Measurements from ENCODE around the gene ILF2. TPM values are rescaled to one million over a fixed set of nuclear protein-coding genes. Genes with fewer than 3 reads are reported as not detected.
"Not testable (repeated sequence)": the region's sequence is repeated elsewhere in the genome, so short reads cannot be mapped to it uniquely, and the experiment has no call there.

Gene ILF2
- total RNA-seq, 1 donor from 2014 or later, result 87.6 TPM

- DNase-seq (ENCODE audit: low spot score), result no peak
These were observed 21.5 kb downstream of the ILF2 start for GRCh38 chr1:153649137-153649862.

- DNase-seq (ENCODE audit: low spot score), result no peak
These were observed 22.7 kb downstream of the ILF2 start for GRCh38 chr1:153648000-153648643.

- DNase-seq (ENCODE audit: low spot score), result no peak
These were observed 23.5 kb downstream of the ILF2 start for GRCh38 chr1:153647346-153647714.

- DNase-seq (ENCODE audit: low spot score), result no peak
These were observed 24.0 kb downstream of the ILF2 start for GRCh38 chr1:153646672-153647345.

- DNase-seq (ENCODE audit: low spot score), result no peak
These were observed 27.0 kb downstream of the ILF2 start for GRCh38 chr1:153643816-153644215.

- DNase-seq (ENCODE audit: low spot score), result no peak
These were observed 27.7 kb downstream of the ILF2 start for GRCh38 chr1:153643100-153643499.

- DNase-seq (ENCODE audit: low spot score), result no peak
These were observed 28.6 kb downstream of the ILF2 start for GRCh38 chr1:153642161-153642560.

GRCh38 chr1:153640861-153641260, 29.9 kb downstream of the ILF2 start:
- no peak for DNase-seq (ENCODE audit: low spot score)

- not testable (repeated sequence) for DNase-seq (ENCODE audit: low spot score)
These were observed 30.6 kb downstream of the ILF2 start for GRCh38 chr1:153640213-153640612.

- DNase-seq (ENCODE audit: low spot score), result no peak
These were observed 31.5 kb downstream of the ILF2 start for GRCh38 chr1:153639280-153639679.

- no peak for DNase-seq (ENCODE audit: low spot score)
These were observed 32.5 kb downstream of the ILF2 start for GRCh38 chr1:153638261-153638660.

- DNase-seq (ENCODE audit: low spot score), result no peak
These were observed 34.5 kb downstream of the ILF2 start for GRCh38 chr1:153636312-153636711.

- DNase-seq (ENCODE audit: low spot score), result no peak
These were observed 34.9 kb downstream of the ILF2 start for GRCh38 chr1:153635872-153636271.

- peak; percentile 98 for DNase-seq (ENCODE audit: low spot score)
These were observed 36.8 kb downstream of the ILF2 start, which contains the start of gene CHTOP for GRCh38 chr1:153633754-153634665. Gene CHTOP, plus strand, starts transcription at chr1:153634066. Its CDS starts 2,523 bp downstream, at chr1:153636589.

GRCh38 chr1:153633161-153633753, 37.5 kb downstream of the ILF2 start:
- no peak for DNase-seq (ENCODE audit: low spot score)

GRCh38 chr1:153631047-153632022, 39.5 kb downstream of the ILF2 start:
- no peak for DNase-seq (ENCODE audit: low spot score)

- DNase-seq (ENCODE audit: low spot score), result no peak
These were observed 40.4 kb downstream of the ILF2 start for GRCh38 chr1:153630384-153630783.

GRCh38 chr1:153629971-153630370, 40.8 kb downstream of the ILF2 start:
- DNase-seq (ENCODE audit: low spot score), result no peak

- no peak for DNase-seq (ENCODE audit: low spot score)
These were observed 41.5 kb downstream of the ILF2 start for GRCh38 chr1:153629343-153629665.

GRCh38 chr1:153628638-153629342, 42.0 kb downstream of the ILF2 start:
- DNase-seq (ENCODE audit: low spot score), result no peak

Measured in mucosa of gallbladder (tissue), 1 donor.